RKO (cell line): Measurements from ENCODE around the gene KLF13.

Experiments
- DNase-seq: peaks from one replicate; pipeline ENCODE4 v3.0.0-alpha.2; 2016; ENCODE audit warnings: low spot score

KLF13 gene

DNA sequence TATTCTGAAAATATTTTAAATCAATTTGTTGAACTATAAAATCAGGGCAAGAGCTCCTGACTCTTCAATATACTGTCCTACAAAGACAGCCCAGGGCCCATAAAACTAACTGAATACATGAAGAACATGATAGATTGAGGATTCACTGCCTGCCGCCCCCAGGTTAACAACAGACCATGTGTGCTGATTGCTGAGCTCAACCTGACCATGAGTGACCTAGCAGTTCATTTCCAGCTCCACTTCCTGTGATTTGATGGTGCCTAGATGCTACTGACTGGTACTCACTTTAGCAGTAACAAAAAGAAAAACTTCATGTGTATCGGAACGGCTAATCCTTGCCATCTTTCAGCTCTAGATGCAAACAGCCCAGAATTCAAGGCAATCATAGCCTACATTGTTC lies 9.6 kb upstream of the KLF13 start:
- DNase-seq: no peak

DNA sequence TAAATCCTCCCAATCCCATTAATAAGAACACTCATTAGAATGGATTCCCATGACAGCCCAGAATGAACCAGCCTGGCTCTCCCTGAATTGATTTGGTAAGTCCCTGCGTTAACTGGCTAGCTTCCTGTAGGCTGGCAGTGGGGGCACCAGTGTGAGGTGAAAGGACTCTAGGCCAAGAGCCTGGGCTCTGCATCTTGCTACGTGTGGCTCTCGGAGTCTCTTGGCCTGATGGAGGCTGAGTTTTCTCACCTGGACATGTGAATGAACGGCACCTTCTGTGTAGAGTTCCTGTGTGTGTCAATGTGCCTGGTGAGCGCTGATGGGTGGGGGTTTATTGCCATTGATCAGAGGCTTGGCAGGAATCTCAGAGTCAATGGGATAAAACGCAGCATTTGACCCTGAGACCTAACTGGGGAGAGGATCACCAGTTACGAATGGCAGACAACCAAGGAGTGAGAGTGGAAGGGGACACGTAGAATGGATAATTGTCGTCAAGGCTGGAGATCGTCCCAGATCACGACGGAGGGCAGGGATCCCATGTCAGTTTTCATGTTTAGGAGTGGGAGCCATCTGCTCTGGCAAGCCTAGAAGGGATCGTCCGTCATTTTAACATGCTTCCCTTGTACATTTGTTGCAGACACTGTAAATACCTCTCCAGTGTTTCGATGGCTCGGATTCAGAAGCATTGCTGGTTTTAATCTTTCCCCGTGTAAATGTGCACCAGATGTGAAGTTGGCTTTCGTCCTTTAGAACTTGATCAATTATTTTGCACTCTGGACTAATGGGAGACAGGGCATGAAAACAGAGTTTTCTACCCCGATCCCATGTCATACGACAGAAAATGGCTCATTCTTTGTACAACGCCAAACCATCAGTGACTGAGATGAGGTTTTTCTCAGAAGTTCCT lies 9.0 kb upstream of the KLF13 start:
- DNase-seq: no peak

DNA sequence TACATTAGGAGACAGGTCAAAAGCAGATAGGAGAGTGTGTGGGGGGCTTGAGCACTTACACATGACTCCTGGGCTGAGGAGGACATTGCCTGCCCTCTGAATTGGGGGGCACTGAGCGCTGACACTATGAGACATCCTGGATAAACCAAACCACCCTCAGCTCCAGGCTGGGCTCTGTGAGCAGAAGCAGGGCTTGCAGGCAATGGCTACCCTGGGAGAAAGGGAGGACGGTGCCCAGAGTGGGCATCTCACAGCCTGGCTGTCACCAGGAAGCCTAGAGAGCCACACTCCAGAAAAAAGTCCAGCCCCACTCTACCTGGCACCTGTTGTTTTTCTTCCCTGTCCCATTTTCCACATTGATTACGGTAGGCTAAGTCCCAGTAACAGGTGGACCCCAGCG lies 8.2 kb upstream of the KLF13 start:
- DNase-seq: no peak

DNA sequence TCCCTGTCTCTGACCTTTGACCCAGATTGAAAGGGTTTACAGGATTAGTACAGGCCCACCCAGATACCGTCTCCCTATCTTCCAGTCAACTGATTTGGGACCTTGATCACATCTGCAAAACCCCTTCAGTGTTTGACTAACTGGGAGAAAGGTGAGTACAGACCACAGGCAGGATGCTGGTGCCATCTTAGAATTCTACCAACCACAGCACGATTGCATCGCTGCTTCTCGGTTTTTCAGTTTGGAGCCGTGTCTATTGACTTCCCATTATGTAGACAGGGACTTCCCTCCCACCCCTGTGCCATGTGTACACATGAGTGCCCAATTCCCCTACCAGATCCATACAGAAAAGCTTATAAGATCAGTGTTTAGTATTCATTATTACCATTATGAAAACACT lies 6.6 kb upstream of the KLF13 start:
- no peak for DNase-seq

DNA sequence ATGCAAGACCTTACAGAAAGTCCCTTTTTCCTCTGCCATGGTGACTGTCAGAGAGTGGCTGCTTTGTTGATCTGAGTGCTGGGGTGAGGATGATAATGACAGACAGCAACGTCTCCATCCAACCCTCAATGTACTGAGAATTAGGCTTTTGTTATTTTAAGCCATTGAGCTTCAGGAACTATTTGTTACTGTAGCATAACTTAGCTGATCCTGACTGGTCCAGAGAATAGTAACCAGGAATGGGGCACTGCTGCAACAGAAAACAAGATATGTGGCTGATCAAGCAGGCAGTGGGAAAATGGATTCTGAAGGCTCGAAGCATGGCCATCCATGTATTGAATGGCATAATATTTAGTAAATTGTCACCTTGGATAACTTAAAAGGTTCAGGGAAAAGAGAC lies 5.2 kb upstream of the KLF13 start:
- no peak for DNase-seq

DNA sequence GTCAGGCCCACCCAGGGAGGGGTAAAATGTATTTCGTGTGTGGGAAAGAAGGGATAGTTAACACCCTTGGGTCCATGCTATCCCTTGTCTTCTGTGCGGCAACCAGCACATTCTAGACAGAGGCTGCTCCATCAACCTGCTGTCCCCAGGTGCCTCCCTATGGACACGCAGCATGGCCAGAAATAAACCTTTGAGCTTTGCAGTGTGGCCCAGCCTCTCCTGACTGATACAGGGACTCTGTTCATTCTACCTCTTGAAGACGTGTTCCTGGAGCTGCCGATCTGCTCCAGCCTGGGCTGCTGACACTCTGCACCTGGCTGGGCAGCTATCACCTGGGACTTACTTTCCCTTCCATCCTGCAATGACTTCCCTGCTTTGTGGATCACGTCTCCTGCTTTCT lies 4.1 kb upstream of the KLF13 start:
- no peak for DNase-seq

DNA sequence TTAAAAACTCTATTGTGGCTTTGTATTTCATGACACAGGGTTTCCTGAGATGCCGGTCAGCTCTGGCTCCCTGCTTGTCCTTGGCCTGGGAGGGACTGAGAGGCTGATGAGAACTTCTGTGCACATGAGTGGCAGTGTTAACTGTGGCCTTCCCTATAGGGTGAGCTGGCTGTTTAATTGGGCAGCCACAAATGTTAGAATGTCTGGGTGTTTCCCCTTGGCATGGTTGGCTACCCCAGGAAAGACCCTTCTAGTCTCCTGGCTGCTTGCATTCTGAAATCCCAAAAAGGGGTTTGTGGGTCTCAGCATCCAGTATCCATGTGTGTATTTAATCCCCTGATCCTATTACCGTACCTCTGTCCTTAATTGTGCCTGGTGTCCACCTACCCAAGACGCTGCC lies 3.0 kb upstream of the KLF13 start:
- DNase-seq: no peak

DNA sequence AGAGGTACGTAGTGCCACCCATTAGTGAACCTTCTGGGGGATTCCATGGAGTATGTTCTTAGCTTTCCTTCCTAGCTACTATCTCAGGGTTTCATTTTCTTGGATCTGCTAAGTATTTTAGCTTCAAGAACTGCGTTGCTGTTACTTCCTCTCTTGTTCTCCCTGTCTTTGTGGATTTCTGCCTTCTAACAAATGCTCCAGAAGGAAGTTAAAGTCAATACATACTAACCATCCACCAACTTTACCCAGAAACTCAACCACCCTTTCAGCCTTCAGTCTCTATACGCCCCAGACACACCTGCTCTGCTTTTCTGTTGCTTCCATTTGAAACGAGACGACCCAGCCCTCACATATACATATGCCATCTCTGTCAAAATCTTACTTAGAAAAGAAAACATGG lies 2.4 kb upstream of the KLF13 start:
- no peak for DNase-seq

DNA sequence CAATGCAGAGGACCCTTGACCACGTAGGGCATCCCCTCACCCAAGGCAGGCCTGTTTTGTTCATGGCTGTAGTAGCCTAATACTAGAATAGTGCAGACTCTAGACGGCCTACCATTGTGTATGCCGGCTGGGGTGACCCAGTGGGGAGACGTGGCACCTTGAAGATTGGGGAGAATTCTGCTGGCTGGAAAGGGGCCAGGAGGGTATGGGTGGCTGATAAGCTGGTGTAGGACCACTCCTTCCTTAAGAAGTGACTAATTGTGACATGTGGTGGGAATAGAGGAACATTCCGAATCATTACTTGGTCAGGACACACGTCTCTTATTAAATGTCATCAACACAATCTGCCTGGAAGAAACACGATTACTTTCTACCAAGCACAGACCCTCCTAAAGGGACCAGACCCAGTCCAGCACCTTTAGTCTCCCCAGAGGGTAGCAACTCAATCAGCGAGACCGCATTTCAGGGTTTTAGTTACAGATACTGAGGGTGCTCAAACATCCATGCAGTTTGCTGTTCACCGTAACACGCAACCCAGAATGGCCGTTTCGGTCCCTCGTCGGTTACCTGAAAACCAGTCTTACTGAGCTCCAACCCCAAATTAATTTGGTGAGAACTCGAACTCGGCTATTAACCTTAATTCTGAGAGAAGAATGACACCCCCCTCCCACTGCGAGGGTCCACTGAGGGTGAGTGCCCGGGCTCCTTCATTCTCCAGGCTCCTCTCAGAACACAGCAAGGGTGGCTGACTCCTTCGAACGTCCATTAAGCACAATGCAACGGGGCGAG lies 1.6 kb upstream of the KLF13 start:
- DNase-seq: no peak

DNA sequence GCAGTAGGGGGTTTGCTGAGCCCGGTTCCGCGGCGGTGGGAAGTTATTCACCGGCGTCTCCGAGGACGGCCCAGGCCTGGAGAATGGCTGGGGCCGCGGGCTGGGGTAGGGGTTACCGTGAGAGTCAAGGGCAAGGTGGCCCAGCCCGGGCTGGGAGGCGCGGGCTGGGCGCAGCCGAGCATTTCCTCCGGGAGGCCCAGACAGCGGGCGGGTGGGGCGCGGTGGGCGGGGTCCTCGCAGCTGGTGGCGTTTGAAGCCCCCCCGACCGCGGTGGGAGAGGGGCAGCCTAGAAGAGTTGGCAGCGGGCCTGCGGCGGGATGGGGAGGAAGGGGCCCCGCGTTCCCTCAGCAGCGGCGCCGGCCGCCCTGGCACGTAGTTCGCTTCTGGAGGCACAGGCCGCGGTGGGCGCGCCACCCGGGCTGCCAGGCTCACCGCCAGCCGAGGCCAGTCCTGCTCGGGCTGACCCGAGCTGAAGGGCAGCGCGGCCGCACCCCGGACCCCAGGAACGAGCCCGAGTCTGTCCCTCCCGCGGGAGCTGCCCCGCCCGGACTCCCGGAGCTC lies 960 bp upstream of the KLF13 start:
- no peak for DNase-seq

DNA sequence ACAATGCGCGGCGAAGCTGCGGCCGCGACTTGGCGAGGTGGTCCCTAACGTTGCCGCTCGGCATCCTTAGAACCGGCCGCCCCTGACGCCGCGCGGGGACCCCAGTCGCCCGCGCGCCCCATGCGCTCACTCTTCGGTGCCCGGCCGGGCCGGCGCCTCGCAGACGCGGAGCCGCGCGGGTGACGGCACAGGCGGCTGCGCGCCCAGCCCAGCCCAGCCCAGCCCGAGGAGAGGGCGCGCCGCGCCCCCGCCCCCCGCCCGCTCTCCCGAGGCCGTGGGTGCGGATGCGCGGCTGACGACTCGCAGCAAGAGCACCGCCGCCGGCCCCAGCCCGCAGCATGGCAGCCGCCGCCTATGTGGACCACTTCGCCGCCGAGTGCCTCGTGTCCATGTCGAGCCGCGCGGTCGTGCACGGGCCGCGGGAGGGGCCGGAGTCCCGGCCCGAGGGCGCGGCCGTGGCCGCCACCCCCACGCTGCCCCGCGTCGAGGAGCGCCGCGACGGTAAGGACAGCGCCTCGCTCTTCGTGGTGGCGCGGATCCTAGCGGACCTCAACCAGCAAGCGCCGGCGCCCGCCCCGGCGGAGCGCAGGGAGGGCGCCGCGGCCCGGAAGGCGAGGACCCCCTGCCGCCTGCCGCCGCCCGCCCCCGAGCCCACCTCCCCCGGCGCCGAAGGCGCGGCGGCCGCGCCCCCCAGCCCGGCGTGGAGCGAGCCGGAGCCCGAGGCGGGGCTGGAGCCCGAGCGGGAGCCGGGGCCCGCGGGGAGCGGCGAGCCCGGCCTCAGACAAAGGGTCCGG lies 437 bp downstream of the KLF13 start:
- peak; percentile 32 for DNase-seq

DNA sequence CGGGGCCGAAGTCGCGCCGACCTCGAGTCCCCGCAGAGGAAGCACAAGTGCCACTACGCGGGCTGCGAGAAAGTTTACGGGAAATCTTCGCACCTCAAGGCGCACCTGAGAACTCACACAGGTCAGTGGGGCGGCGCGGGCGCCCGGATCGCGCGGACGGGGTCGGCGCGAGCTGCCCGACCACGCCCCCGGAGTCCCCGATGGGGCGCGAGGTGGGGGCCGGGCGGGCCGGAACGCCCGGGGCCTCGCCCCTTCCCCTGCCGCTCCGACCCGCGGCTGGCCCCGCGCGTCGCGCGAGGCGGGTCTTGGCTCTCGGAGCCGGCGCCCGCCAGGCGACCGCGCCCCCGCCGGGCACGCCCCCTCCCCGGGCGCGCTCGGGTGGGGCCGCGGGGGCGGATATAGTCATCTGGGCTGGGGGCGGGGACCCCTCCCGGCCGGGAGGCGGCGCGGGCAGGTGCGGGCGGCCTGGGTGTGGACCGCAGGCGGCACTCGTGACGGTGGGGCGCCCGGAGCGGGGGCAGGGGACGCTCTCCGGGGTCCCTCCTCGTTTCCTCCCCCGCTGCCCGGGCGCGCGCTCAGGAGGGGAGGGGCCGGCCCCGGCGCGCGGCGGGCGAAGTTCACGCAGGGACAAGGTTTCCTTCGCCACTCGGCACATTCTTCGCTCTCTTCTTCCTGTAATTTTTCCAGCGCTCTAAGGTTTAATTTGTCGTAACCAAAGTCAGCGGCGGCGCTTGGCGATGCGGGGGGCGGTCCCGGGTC lies 1.2 kb downstream of the KLF13 start:
- DNase-seq: peak; percentile 35

DNA sequence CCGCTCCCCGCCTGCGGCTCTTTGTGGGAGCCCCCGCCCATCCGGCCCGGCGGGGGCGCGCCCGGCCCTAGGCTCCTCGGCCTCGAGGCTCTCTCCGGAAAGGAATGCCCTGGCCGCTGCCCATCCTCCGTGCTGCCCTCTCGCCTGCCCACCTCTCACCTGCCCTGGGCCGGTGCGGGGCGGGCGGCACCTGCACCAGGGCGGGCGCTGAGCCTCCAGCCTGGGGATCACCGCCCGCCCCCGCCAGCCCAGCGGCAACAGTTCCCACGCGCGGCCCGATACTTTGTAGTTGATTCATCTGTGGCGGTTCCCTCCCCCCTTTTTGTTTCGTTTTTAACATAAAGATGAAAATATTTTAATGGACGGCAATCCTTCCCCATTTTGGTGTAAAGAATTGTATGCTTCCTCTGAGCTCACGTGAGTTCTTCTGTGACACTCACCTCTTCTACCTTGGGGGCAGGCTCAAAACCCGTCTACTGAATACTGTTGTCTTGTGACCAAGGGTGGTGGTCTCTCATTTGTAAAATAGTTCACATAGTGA lies 1.9 kb downstream of the KLF13 start:
- DNase-seq: peak; percentile 35

DNA sequence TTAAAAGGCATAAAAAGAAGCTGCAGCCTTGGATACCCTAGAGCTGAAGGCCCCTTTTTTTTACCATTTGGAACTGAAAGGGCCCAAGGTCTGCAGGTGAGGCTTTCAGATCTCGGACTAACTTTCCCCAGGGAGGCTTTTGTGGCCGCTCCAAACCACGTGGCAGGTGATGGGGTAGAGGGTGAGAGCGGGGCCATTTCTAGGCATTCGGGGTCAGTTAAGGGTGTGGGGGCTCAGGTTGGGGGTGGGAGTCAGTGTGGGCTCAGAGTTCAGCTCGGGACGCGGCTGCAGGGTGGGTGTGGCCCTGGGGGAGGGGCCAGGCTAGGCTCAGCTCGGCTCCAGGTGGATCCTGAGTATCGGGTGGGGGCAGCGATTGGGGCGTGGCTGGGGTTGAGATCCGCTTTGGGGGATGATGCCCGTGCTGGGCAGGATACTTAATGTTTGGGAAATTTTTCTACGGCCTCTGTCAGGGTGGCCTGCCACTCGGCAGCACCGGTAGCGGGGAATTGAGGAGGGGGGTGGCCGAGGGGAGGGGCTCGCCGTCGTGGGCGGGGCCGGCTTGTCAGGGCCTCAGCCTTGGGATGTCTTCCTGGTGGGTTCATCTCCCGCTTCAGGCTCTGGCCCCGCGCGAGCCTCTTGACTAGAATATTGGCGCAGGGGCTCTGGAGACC lies 2.5 kb downstream of the KLF13 start:
- DNase-seq: no peak

DNA sequence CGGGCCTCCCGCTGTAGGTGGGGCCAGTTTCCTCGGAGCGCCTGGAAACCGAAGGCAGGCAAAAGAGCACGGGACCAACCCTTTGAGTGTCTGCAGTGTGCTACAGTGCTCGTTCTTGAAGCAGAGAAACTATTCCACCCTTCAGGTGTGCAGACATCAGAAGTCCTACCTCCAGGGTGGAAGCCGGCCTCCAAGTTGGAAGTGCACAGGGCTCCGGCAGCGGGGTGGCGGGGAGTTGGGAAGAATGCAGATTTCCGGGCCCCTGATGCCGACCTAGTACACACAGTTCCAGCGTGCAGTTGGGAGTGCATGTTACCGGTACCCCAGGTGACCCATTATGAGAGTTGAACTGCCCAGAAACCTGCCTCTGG lies 3.0 kb downstream of the KLF13 start:
- no peak for DNase-seq

DNA sequence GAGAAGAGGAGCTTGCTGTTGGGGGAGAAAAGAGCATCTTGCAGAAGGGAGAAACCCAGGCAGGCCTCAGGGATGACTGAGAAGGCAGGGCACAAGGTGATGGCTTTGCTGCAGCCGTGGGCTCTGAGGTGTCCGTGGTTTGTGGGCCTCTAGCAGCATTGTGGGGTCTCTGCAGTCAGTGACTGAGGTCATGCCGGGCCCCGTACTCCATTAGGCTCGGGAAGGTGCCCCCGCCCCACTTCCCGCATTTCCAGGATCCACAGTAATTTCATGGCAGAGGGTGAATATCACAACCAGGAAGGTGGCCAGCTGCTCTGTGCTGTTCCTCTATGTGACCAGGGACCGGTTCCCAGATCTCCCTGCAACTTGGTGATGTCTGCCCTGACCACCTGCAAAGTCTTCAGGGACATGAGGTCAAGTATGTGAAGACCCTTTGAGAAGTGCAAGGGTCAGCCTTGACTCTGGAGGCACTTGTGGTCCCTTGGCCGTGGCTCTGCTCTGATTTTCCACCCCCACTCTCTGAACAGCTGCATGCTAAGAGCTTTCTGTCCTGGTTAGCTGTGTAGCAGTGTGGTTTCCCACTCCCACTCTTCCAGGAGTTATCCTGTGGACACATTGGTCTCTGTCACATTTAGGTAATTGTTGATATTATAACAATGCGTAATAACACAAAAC lies 3.6 kb downstream of the KLF13 start:
- DNase-seq: no peak

DNA sequence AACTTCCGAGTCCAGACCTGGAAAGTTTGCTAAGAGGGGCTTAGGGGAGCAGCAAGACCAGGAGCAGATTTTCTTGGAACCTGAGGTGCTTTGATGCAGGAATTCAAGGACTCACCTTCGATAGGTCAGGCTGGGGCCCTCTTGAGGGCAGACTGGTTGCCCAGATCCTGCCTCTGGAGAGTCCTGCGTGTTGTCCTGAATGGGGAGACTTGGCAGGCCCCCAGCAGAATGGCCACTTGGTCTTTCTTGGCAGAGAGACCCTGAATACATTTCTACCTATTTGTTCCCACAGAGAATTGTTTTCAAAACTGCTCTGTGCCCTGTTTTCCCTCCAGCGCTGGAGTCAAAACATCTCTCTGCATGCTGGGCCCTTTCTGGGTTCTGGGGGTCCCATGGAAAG lies 4.2 kb downstream of the KLF13 start:
- DNase-seq: no peak

DNA sequence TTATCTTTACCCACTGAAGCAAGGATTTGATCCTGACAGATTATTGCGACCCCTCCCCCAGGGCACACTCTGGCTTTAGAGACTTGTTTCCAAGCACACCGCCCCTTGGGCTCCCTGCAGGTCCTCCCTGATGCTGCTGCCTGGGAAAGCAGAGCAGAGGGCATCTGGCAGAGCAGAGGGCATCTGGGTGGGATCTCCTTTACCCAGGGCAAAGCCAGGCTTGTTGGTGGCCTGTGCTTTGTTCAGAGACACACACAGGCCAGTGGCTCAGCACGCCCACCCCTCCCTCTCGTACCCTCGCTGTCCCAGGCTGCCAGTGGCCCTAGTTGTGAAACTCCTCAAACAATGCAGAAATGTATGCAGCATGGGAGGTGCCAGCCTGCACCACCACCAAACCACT lies 4.8 kb downstream of the KLF13 start:
- no peak for DNase-seq

DNA sequence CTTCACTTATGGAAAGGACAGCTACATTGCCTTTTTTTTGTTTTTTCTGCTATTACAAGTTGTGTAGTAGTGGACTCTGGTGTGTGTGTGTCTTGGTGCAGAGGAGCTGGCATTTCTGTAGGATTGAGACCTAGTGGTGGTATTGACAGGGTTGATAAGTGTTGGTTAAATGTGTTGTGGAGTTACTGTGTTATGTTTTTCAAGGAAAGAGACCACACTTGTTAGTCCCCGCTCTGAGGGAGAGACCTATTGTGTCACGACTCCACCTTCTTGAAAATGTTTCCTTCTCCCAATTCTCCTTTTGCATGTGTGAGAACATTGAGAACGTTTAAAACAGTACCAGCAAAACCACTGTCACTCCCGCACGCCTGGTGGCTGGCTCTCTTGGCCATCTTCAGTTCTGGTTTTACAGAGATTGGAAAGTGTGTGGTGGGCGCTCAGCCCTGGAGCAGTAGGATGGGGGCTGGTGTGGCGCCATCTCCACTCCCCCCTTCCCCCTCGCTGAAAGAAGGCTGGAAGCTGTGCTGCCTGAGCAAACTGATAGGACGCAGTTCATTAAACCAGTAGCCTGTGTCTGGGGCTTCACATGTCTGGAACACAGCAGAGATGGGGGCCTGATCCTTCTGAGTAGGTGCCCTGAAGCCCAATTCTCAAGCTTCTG lies 5.5 kb downstream of the KLF13 start:
- DNase-seq: no peak

DNA sequence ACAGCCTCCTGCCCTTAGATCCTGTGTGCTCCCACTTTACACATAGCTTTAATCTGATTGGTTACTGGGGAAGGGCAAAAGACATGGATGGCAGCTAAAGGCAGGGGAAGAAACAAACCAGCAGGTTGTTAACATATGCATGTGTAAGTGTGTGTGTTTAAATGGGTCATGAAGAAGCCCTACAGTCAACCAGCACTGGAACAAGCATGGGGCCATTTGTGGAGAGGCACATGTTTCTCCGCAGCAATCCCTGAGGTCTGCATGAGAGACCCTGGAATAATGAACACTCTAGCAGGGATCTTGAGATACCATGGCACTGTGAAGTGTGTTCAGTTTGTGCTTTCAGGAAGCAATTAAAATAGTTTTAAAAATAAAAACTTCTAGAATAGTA lies 6.0 kb downstream of the KLF13 start:
- no peak for DNase-seq
